Stimulated activated CD4-positive, alpha-beta T cell treated with anti-CD3 and anti-CD28 coated beads, Interleukin-1b, Interleukin-23, amount 100 ng/mL, for 4 hours (primary cell): Measurements from ENCODE around the gene MIB2.
A peak's percentile ranks its signal among the peaks of the same experiment; 100 is the strongest.
"Not testable (repeated sequence)": the region's sequence is repeated elsewhere in the genome, so short reads cannot be mapped to it uniquely, and the experiment has no call there.

Experiments
- DNase-seq, 2 donors: peaks; one replicate each; pipeline ENCODE4 v3.0.0-alpha.2; 2020; ENCODE audit warnings: low read depth in 2 of 2

The MIB2 gene

GRCh38 chr1:1648265-1648664 lies 33.0 kb downstream of the MIB2 start:
- DNase-seq: not testable (repeated sequence)

- DNase-seq: peak; percentile 91 to 96
Measured at GRCh38 chr1:1658583-1659549, 43.6 kb downstream of the MIB2 start, which contains the start of gene CDK11B. Gene CDK11B (minus strand): TSS chr1:1659004. CDS start chr1:1657485, 1,519 bp downstream.

- not testable (repeated sequence) for DNase-seq
Measured at GRCh38 chr1:1662392-1662791, 47.1 kb downstream of the MIB2 start.

GRCh38 chr1:1662830-1663560 lies 47.7 kb downstream of the MIB2 start:
- not testable (repeated sequence) for DNase-seq

- DNase-seq: not testable (repeated sequence)
Measured at GRCh38 chr1:1664318-1664717, 49.0 kb downstream of the MIB2 start.

GRCh38 chr1:1664941-1665814 lies 49.9 kb downstream of the MIB2 start:
- no peak for DNase-seq

GRCh38 chr1:1665815-1666251 lies 50.5 kb downstream of the MIB2 start:
- DNase-seq: peak; percentile 19 to 29

GRCh38 chr1:1666526-1666925 lies 51.2 kb downstream of the MIB2 start:
- no peak for DNase-seq

GRCh38 chr1:1669468-1670440 lies 54.5 kb downstream of the MIB2 start:
- DNase-seq: no peak

GRCh38 chr1:1670866-1671265 lies 55.6 kb downstream of the MIB2 start:
- DNase-seq: no peak

GRCh38 chr1:1671365-1672119 lies 56.2 kb downstream of the MIB2 start:
- no peak for DNase-seq

- no peak for DNase-seq
Measured at GRCh38 chr1:1672181-1672965, 57.1 kb downstream of the MIB2 start.

GRCh38 chr1:1674806-1675205 lies 59.5 kb downstream of the MIB2 start:
- DNase-seq: not testable (repeated sequence)

GRCh38 chr1:1675218-1675617 lies 59.9 kb downstream of the MIB2 start:
- DNase-seq: not testable (repeated sequence)

GRCh38 chr1:1676087-1676486 lies 60.8 kb downstream of the MIB2 start:
- DNase-seq: not testable (repeated sequence)

GRCh38 chr1:1677718-1678580 lies 62.6 kb downstream of the MIB2 start:
- DNase-seq: peak; percentile 22 to 33

GRCh38 chr1:1678581-1679380 lies 63.5 kb downstream of the MIB2 start:
- peak in 1 of 2 donors; percentile 48 for DNase-seq
